Measurements from ENCODE around the gene ZNF26.

Gene ZNF26

DNA sequence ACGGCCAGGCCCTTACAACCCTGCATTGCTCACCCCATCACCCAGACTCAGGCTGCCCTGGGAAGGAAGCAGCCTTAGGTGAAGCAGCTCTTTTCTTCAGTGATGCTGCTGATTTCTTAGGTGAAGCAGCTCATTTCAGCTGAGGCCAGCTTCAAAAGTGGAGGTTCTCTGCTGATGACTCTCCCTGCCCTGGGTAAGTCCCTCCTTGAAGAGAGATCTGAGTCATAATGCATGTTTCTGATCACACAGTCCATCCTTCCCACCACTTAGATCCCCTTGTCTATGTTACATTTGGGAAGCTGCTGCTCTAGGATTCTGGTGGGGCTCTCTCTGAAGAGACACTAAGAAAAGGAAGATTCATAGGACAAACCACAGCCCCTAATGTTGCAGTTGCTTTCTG lies 77.4 kb downstream of the ZNF26 start:
- DNase-seq = no peak

GRCh38 chr12:133073836-133074235 lies 87.7 kb downstream of the ZNF26 start:
- no peak for DNase-seq

Data from NCI-H1105 (cell line).